Glomerular visceral epithelial cell (primary cell): ENCODE data around the gene GLS.

Source experiments
- DNase-seq: peaks from one replicate; pipeline ENCODE4 v3.0.0-alpha.2; 2016; ENCODE audit errors: extremely low spot score

The GLS gene

GRCh38 chr2:190882856-190883582 lies 2.4 kb downstream of the GLS start:
- DNase-seq, result peak; percentile 48

- peak; percentile 30 for DNase-seq
These were observed 5.2 kb downstream of the GLS start for GRCh38 chr2:190885844-190886243.

- peak; percentile 76 for DNase-seq
These were observed 6.5 kb downstream of the GLS start for GRCh38 chr2:190887089-190887488.

- DNase-seq, result no peak
These were observed 7.8 kb downstream of the GLS start for GRCh38 chr2:190888449-190888848.

- DNase-seq, result peak; percentile 36
These were observed 8.7 kb downstream of the GLS start for GRCh38 chr2:190889175-190889943.

GRCh38 chr2:190891372-190891771 lies 10.8 kb downstream of the GLS start:
- DNase-seq, result peak; percentile 12

- DNase-seq, result peak; percentile 15
These were observed 11.3 kb downstream of the GLS start for GRCh38 chr2:190891889-190892288.

- DNase-seq, result no peak
These were observed 12.5 kb downstream of the GLS start for GRCh38 chr2:190893157-190893556.

GRCh38 chr2:190896477-190896876 lies 15.9 kb downstream of the GLS start:
- DNase-seq, result no peak

GRCh38 chr2:190903693-190904450 lies 23.3 kb downstream of the GLS start:
- no peak for DNase-seq

GRCh38 chr2:190904640-190905261 lies 24.1 kb downstream of the GLS start:
- DNase-seq, result no peak

- DNase-seq, result no peak
These were observed 27.9 kb downstream of the GLS start for GRCh38 chr2:190908532-190908931.

GRCh38 chr2:190909680-190910079 lies 29.1 kb downstream of the GLS start:
- DNase-seq, result no peak

GRCh38 chr2:190910341-190911136 lies 29.9 kb downstream of the GLS start:
- no peak for DNase-seq

GRCh38 chr2:190911813-190912212 lies 31.2 kb downstream of the GLS start:
- DNase-seq, result peak; percentile 75

- DNase-seq, result no peak
These were observed 32.1 kb downstream of the GLS start for GRCh38 chr2:190912726-190913125.

GRCh38 chr2:190913725-190914124 lies 33.1 kb downstream of the GLS start:
- no peak for DNase-seq

- DNase-seq, result no peak
These were observed 36.2 kb downstream of the GLS start for GRCh38 chr2:190916829-190917228.

- no peak for DNase-seq
These were observed 39.5 kb downstream of the GLS start for GRCh38 chr2:190920085-190920484.

GRCh38 chr2:190922376-190922775 lies 41.8 kb downstream of the GLS start:
- DNase-seq, result no peak

- DNase-seq, result peak; percentile 84
These were observed 46.7 kb downstream of the GLS start for GRCh38 chr2:190927301-190927700.
